EL (cell line): ENCODE data around the gene TECR.
"Not testable (repeated sequence)": the region's sequence is repeated elsewhere in the genome, so short reads cannot be mapped to it uniquely, and the experiment has no call there.

ENCODE experiments used
- DNase-seq: peaks from one replicate; pipeline ENCODE4 v3.0.0-alpha.2; 2016

Gene TECR

GRCh38 chr19:14562660-14563589 is 33.5 kb downstream of the TECR start:
- DNase-seq: no peak

DNA sequence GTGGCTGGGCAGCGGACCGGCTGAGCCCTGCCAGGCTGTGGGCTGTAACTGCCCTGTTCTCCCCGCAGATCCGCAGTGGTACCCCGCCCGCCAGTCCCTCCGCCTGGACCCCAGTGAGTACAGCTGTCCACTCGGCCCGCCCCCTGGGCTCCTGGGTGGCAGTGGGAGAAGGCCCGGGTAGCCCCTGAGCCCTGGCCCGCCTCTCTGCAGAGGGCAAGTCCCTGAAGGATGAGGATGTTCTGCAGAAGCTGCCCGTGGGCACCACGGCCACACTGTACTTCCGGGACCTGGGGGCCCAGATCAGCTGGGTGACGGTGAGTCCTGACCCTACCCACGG is 34.2 kb downstream of the TECR start:
- DNase-seq: no peak

GRCh38 chr19:14563989-14564651 is 34.7 kb downstream of the TECR start:
- peak; percentile 34 for DNase-seq

GRCh38 chr19:14564652-14565297 is 35.4 kb downstream of the TECR start:
- not testable (repeated sequence) for DNase-seq

DNA sequence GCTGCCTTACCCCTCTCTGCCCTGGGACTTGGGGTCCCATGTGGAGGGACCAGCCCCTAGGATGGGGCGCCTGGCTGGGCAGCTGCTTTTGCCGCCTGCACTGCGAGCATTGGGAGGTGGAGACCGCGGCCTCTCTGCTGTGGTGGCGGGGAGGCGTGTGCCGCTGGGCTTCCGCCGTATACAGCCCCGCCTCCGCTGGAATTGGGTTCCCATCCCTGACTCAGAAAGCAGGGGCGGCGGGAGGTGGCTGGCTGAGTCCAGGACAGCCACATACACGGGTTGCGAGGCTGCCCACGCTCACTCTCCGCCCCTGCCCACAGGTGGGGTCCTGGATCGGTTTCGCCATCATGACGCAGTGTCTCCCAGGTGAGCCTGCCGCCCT is 35.9 kb downstream of the TECR start:
- no peak for DNase-seq

GRCh38 chr19:14565765-14566711 is 36.6 kb downstream of the TECR start:
- no peak for DNase-seq

DNA sequence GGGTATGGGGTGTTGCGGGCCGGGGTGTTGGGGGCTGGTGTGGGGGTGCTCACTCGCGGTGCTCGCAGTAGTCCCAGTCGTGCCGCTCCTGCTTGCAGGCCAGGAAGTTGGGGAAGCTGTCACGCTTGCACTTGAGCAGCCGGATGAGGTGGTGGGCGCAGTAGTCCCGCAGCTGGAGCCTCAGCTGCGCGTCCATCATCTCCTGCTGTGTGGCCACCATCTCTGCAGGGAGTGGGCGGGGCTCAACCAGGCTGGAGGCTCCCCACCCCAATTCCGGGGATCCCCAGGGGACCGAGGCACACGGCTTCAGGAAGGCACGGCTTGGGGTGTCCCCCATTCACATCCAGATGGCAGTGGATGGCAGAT is 37.3 kb downstream of the TECR start:
- no peak for DNase-seq

DNA sequence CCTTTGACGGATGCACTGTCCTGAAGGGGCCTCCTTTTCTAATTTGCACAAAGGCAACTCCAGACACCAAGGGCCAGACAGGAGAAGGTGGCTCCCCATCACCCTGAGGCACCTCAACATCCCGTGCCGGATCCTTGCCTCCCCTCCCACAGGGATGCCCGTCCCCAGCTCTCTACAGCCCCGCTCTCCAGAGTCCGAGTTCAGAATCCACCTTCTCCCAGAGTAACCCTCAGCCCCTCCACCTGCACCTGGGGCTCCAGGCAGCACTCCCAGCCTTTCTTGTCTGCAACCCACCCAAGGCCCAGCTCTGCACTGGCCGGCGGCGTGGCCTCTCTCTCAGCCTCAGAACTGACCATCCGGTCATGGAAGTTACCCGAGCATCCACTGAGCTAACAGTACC is 37.7 kb downstream of the TECR start:
- no peak for DNase-seq

- DNase-seq: no peak
Measured at GRCh38 chr19:14570864-14571527, 41.6 kb downstream of the TECR start.

DNA sequence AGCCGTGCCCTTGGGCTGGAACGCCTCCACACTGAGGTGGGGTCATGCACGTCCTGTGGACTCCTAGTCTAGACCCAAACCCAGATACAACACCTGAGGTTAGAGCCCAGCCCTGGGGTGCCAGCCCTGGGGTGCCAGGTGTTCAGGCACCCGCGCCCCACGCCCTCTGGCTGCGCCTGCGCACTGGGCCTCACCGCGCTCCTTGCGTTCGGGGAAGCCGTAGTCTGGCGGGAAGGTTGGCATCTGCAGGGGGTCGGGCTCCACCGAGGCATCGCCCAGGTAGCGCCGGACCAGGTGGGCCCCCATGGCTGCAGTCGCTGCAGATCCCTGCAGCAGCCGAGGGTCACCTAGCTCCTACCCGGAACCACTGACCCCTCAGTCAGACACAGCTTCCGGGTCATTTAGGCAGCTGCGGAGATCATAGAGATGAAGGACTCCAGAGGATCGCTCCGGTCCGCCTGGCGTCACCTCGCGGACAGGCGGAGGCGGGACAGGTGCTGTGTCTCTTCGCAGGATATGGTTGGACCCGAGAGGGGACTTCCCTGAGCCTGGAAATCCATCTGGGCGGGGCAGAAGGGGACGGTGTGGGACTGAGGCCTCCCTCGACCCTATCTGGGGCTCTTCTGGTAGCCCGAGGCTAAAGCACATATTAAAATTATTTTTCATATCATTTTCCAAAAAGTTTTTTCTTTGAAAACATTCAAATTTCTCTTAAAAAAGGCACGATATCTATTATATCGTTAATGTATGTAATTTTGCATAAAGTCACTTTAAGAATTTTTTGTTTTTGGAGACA is 42.5 kb downstream of the TECR start, which contains the start of gene NDUFB7:
TSS of gene NDUFB7 (minus strand) at position 372 of the 796 bp plus-strand sequence. CDS start at position 306, 66 bp downstream.
- peak; percentile 94 for DNase-seq

DNA sequence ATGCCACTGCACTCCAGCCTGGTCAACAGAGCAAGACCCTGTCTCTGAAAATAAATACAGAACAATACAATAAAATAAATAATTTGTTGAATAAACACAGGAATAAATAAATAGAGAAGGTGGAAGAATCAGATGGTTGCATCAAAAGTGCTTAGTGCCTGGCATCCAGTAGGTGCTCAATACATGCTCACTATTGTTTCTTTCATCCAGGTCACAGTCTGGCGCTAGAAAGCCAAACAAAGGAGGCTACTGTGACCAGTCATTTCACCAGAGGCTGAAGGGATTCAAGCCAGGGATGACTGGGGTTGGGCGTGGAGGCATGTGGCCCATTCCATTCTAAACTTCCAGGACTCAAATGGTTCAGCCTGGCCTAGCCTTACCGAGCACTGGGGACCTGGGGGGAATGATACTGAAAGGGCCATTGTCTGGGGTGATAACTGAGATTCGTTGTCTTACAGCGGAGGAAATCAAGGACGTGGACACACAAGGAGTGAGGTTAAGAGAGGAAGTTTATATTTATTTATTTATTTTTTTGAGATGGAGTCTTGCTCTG is 46.1 kb downstream of the TECR start:
- DNase-seq: no peak

GRCh38 chr19:14576363-14576762 is 47.0 kb downstream of the TECR start:
- no peak for DNase-seq

GRCh38 chr19:14577264-14577663 is 47.9 kb downstream of the TECR start:
- no peak for DNase-seq

GRCh38 chr19:14577885-14578427 is 48.6 kb downstream of the TECR start:
- DNase-seq: peak; percentile 26

DNA sequence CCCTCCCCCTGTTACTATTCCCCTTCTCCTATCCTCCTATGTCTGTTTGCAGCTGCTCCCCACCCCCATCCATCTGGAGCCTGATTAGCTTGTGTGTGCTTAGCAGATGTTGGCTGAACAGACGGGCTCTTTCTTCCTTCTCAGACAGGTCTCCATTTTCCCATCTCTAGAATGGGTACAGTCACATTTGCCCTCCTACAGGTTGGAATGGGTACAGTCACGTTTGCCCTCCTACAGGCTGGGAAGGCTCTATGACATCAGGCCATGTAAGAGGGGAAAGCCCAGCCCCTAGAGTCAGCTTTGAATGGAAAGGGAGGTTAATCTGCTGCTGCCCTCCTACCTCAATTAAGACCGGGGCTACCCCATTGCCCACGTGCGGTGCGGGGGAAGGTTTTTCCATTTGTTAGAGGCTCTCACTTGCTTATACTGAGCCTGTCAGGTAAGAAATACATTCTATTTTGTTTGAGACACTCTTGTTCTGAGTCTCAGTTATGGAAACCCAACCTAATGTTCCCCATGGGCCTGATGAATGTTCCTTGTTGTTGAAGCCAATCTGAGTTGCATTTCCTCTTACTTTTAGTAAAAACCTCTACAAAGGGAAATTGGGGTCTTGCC is 51.3 kb downstream of the TECR start:
- DNase-seq: no peak

DNA sequence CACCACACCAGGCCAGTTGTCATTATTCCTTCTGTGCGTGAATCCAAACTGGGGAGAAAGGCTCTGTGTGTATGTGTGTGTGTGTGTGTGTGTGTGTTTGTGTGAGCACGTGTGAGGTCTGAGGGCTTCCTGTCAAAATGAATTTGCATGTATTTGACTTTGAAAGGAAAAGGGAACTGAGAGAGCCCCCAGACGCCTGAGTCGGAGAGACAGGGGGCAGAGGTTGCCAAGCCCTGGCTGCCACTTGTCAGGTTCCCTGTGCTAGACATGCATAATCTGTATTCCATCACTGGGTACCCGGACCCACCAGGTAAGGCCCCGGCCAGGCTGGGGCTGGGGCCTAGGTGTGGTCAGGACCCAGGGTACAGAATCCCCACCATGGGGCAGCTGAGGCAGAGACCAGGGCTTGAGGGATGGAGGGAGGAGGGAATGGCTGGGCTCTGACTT is 53.5 kb downstream of the TECR start, which contains the start of gene CLEC17A:
TSS of gene CLEC17A (plus strand) at position 191 of the 447 bp plus-strand sequence. CDS start at position 268, 77 bp downstream.
- DNase-seq: no peak

GRCh38 chr19:14584372-14584771 is 55.0 kb downstream of the TECR start:
- not testable (repeated sequence) for DNase-seq

- DNase-seq: peak; percentile 72
Measured at GRCh38 chr19:14585187-14585586, 55.8 kb downstream of the TECR start.

DNA sequence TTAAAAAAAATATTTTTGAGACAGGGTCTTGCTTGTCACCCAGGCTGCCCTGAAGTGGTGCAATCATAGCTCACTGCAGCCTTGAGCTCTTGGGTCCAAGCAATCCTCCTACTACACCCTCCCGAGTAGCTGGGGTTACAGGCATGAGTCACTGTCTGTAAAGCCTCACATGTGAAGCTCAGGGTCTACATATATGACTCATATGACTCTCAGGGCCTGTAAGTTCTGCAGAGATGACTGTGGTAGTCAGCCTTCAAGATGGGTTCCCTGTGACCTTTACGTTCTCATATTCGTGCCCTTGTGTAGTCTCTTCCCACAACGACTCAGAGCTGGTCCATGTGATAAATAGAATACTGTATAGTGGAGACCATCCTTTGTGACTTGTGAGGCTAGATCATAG is 60.0 kb downstream of the TECR start:
- peak; percentile 18 for DNase-seq

GRCh38 chr19:14595558-14595957 is 66.2 kb downstream of the TECR start:
- DNase-seq: no peak
